Astrocyte (in vitro differentiated cells and primary cell): Measurements from ENCODE around the gene SNCAIP.

Source experiments
- CTCF ChIP-seq: IDR thresholded peaks from 2 replicates; pipeline ENCODE4 v1.5.1; 2011; ENCODE audit warnings: low read depth, mild to moderate bottlenecking, inconsistent platforms, low read length, moderate library complexity; ENCODE audit not compliant: insufficient read depth
- EZH2 ChIP-seq: IDR thresholded peaks from 2 replicates; pipeline ENCODE4 v1.6.1; 2012; ENCODE audit warnings: mild to moderate bottlenecking, low read length, inconsistent platforms; ENCODE audit not compliant: insufficient read depth

- no peak for TF ChIP-seq CTCF
- no peak for TF ChIP-seq EZH2
These were observed 24.9 kb upstream of the SNCAIP start for GRCh38 chr5:122287101-122287500.
